GM19397 (cell line): ENCODE data around the gene CA5A.
"Not testable (repeated sequence)": the region's sequence is repeated elsewhere in the genome, so short reads cannot be mapped to it uniquely, and the experiment has no call there.

ENCODE experiments used
- ATAC-seq: cut with Tn5 transposase; IDR thresholded peaks from one replicate; pipeline ENCODE4 v1.9.1; 2021; ENCODE audit warnings: mild to moderate bottlenecking, moderate library complexity; ENCODE audit not compliant: unreplicated experiment

Gene CA5A

GRCh38 chr16:87949071-87949744 is 12.9 kb upstream of the CA5A start:
- no peak for ATAC-seq

GRCh38 chr16:87948735-87949070 is 12.4 kb upstream of the CA5A start:
- ATAC-seq, result no peak

- ATAC-seq, result no peak
Measured at GRCh38 chr16:87948119-87948545, 11.8 kb upstream of the CA5A start.

- ATAC-seq, result no peak
Measured at GRCh38 chr16:87947356-87948118, 11.2 kb upstream of the CA5A start.

- no peak for ATAC-seq
Measured at GRCh38 chr16:87946596-87947347, 10.4 kb upstream of the CA5A start.

GRCh38 chr16:87945351-87946042 is 9.2 kb upstream of the CA5A start:
- no peak for ATAC-seq

- no peak for ATAC-seq
Measured at GRCh38 chr16:87942680-87943079, 6.4 kb upstream of the CA5A start.

GRCh38 chr16:87939562-87940423 is 3.5 kb upstream of the CA5A start:
- ATAC-seq, result no peak

- no peak for ATAC-seq
Measured at GRCh38 chr16:87938412-87938949, 2.2 kb upstream of the CA5A start.

- not testable (repeated sequence) for ATAC-seq
Measured at GRCh38 chr16:87937231-87937542, 858 bp upstream of the CA5A start.

GRCh38 chr16:87936016-87936374 is 334 bp downstream of the CA5A start:
- not testable (repeated sequence) for ATAC-seq

- ATAC-seq, result not testable (repeated sequence)
Measured at GRCh38 chr16:87934752-87935425, 1.4 kb downstream of the CA5A start.

- no peak for ATAC-seq
Measured at GRCh38 chr16:87933140-87933495, 3.2 kb downstream of the CA5A start.

- ATAC-seq, result not testable (repeated sequence)
Measured at GRCh38 chr16:87932475-87933139, 3.7 kb downstream of the CA5A start.

- ATAC-seq, result no peak
Measured at GRCh38 chr16:87931504-87931903, 4.8 kb downstream of the CA5A start.

- ATAC-seq, result no peak
Measured at GRCh38 chr16:87930456-87930855, 5.9 kb downstream of the CA5A start.

- no peak for ATAC-seq
Measured at GRCh38 chr16:87929986-87930385, 6.3 kb downstream of the CA5A start.

GRCh38 chr16:87927195-87927562 is 9.2 kb downstream of the CA5A start:
- ATAC-seq, result no peak
